ENCODE measurements around the gene TRAT1.
A peak's percentile ranks its signal among the peaks of the same experiment; 100 is the strongest.

TRAT1 gene

GRCh38 chr3:108822123-108822897 is at the start of gene TRAT1:
TSS of gene TRAT1 (plus strand) at chr3:108822786. CDS start at chr3:108822928, 142 bp downstream.
- Histone ChIP-seq H3K4me3 (ENCODE audit: low read depth in 1 of 2, low read length in 2 of 2) (peak within 1 kb of the TSS; percentile 70 to 92), H3K4me1 (ENCODE audit: insufficient read depth, low read length) (peaks cover 67% of the 10 kb centered on the region), H3K9ac (ENCODE audit: low read depth, low read length) (peak within 1 kb of the TSS; percentile 78), H3K27me3 (ENCODE audit: insufficient read depth, low read length, poor library complexity) (no peaks in the 10 kb centered on the region), H3K36me3 (ENCODE audit: insufficient read depth, low read length) (peaks cover 3% of the 10 kb centered on the region; the same call in 1 of the 2 replicates), H3K27ac (ENCODE audit: low read length) (peak within 1 kb of the TSS; percentile 89), H3K4me2 (ENCODE audit: insufficient read depth, low read length) (peak within 1 kb of the TSS; percentile 72), H3K9me3 (ENCODE audit: insufficient read depth, low read length, severe bottlenecking) (no peaks in the 10 kb centered on the region), H4K20me1 (ENCODE audit: insufficient read depth, low read length) (peaks cover 6% of the 10 kb centered on the region; the same call in 1 of the 2 replicates), H2AFZ (ENCODE audit: low read depth, low read length) (peak within 1 kb of the TSS; percentile 61), H3K79me2 (ENCODE audit: insufficient read depth, low read length) (peaks cover 62% of the 10 kb centered on the region)
- TF ChIP-seq CTCF (IDR thresholded peaks at IDR 0.05; ENCODE audit: borderline replicate concordance, extremely low read depth, low read length, poor library complexity, severe bottlenecking), result no peak
- no peak for TF ChIP-seq EZH2 (IDR thresholded peaks at IDR 0.05; ENCODE audit: borderline replicate concordance, low read depth, low read length, severe bottlenecking)
- DNase-seq (peak; percentile 22), ATAC-seq (ENCODE audit: insufficient read depth, low read depth) (peak; percentile 23)

- Histone ChIP-seq H3K9ac (ENCODE audit: low read depth, low read length) (no peak overlapping the region), H3K27me3 (ENCODE audit: insufficient read depth, low read length, poor library complexity) (no peaks in the 10 kb centered on the region), H3K79me2 (ENCODE audit: insufficient read depth, low read length) (no peaks in the 10 kb centered on the region), H3K4me2 (ENCODE audit: insufficient read depth, low read length) (no peak overlapping the region), H4K20me1 (ENCODE audit: insufficient read depth, low read length) (no peaks in the 10 kb centered on the region), H3K9me3 (ENCODE audit: insufficient read depth, low read length, severe bottlenecking) (no peaks in the 10 kb centered on the region), H2AFZ (ENCODE audit: low read depth, low read length) (no peak overlapping the region), H3K4me1 (ENCODE audit: insufficient read depth, low read length) (peaks cover 23% of the 10 kb centered on the region), H3K36me3 (ENCODE audit: insufficient read depth, low read length) (no peaks in the 10 kb centered on the region), H3K4me3 (ENCODE audit: low read depth in 1 of 2, low read length in 2 of 2) (no peak overlapping the region), H3K27ac (ENCODE audit: low read length) (no peak overlapping the region)
- DNase-seq (no peak), ATAC-seq (ENCODE audit: insufficient read depth, low read depth) (no peak)
- TF ChIP-seq CTCF (IDR thresholded peaks at IDR 0.05; ENCODE audit: borderline replicate concordance, extremely low read depth, low read length, poor library complexity, severe bottlenecking) (no peak), EZH2 (IDR thresholded peaks at IDR 0.05; ENCODE audit: borderline replicate concordance, low read depth, low read length, severe bottlenecking) (no peak)
Observed at GRCh38 chr3:108775649-108776048, 46.9 kb upstream of the TRAT1 start.

GRCh38 chr3:108779496-108779895 is 43.1 kb upstream of the TRAT1 start:
- ATAC-seq (ENCODE audit: insufficient read depth, low read depth), result no peak
- peaks cover 27% of the 10 kb centered on the region for H3K4me1 ChIP-seq (ENCODE audit: insufficient read depth, low read length)
- H2AFZ ChIP-seq (ENCODE audit: low read depth, low read length), result no peak overlapping the region
- H3K79me2 ChIP-seq (ENCODE audit: insufficient read depth, low read length), result no peaks in the 10 kb centered on the region
- H3K9me3 ChIP-seq (ENCODE audit: insufficient read depth, low read length, severe bottlenecking), result no peaks in the 10 kb centered on the region
- H3K9ac ChIP-seq (ENCODE audit: low read depth, low read length), result no peak overlapping the region
- no peaks in the 10 kb centered on the region for H3K27me3 ChIP-seq (ENCODE audit: insufficient read depth, low read length, poor library complexity)
- peak overlapping the region; percentile 53 for H3K4me2 ChIP-seq (ENCODE audit: insufficient read depth, low read length)
- TF ChIP-seq CTCF (IDR thresholded peaks at IDR 0.05; ENCODE audit: borderline replicate concordance, extremely low read depth, low read length, poor library complexity, severe bottlenecking) (no peak), EZH2 (IDR thresholded peaks at IDR 0.05; ENCODE audit: borderline replicate concordance, low read depth, low read length, severe bottlenecking) (no peak)
- H3K27ac ChIP-seq (ENCODE audit: low read length), result peak overlapping the region; percentile 62
- no peaks in the 10 kb centered on the region for H3K36me3 ChIP-seq (ENCODE audit: insufficient read depth, low read length)
- H4K20me1 ChIP-seq (ENCODE audit: insufficient read depth, low read length), result no peaks in the 10 kb centered on the region
- DNase-seq, result no peak
- 0 out of 4 replicates have a peak overlapping the region, but pooled peaks of 1 of the 2 experiments have one; percentile 11 for H3K4me3 ChIP-seq (ENCODE audit: low read depth in 1 of 2, low read length in 2 of 2)

Measured in DND-41 (cell line).